ENCODE measurements around the gene FAM107A. TPM values are rescaled to one million over a fixed set of nuclear protein-coding genes. Genes with fewer than 3 reads are reported as not detected.

FAM107A gene
- polyA plus RNA-seq, 1 donor, result 1.3 TPM

DNA sequence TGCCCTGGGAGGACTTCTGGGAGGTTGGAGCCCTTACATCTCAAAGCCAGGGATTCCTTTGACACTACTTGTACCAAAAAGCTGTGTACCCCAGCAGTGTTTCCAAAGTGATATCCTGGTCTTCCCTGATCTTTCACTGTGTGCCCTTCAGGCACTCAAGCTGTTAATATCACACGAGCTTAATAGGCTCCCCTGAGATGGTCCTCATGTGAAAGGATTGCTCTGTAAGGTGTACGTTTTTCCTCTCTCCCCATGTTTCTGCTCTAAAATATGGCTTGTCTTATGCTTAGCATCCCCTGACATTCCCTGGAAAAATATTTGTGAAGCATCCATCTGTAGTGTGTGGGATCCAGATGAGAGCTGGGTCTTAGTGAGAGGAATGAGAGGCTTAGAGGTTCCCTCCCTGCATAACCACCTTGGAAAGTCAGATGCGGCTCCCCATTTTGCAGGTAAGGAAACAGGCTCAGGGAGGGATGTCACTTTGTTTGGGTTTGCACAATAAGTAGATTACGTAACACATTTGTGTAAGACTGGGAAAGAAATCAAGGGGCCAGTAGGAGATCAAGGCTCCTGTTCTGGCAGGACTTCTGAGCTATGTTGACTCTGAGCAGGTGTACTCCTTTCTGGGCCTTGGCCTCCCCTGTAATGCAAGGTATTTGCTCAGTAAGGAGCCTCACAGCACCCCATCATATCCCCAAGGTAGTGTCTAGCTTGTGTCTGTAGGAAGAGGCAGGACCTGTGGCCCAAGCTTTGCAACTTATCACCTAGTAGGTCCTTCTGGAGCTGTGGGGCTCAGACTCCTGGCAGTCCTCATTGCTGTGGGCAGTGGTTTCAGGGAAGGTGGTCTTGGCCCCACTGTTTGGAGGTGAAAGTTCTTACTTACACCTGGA, 39.5 kb downstream of the FAM107A start:
- Histone ChIP-seq H3K4me1 (ENCODE audit: control insufficient read depth, insufficient read depth, low read length) (peaks cover 67% of the 10 kb centered on the region), H3K36me3 (ENCODE audit: control insufficient read depth, insufficient read depth, low read length) (peaks cover 17% of the 10 kb centered on the region), H3K9me3 (ENCODE audit: control insufficient read depth, low read depth, low read length) (no peaks in the 10 kb centered on the region), H3K27me3 (ENCODE audit: control insufficient read depth, insufficient read depth, low read length) (no peaks in the 10 kb centered on the region), H3K27ac (ENCODE audit: low read length) (peak overlapping the region; percentile 91), H3K4me3 (ENCODE audit: low read length) (peak overlapping the region; percentile 41)
- DNase-seq, result peak in 1 of 2 donors; percentile 47
- WGBS (ENCODE audit: insufficient coverage, low lambda C conversion rate), result no CpG with 5 or more reads among the region's 4 CpGs

GRCh38 chr3:58536501-58537411, 40.4 kb downstream of the FAM107A start, which contains the start of gene ACOX2:
TSS of gene ACOX2 (minus strand) at chr3:58537190. CDS start at chr3:58535106, 2,084 bp downstream.
- H3K4me3 ChIP-seq (ENCODE audit: low read length), result peak within 1 kb of the TSS; percentile 41

DNA sequence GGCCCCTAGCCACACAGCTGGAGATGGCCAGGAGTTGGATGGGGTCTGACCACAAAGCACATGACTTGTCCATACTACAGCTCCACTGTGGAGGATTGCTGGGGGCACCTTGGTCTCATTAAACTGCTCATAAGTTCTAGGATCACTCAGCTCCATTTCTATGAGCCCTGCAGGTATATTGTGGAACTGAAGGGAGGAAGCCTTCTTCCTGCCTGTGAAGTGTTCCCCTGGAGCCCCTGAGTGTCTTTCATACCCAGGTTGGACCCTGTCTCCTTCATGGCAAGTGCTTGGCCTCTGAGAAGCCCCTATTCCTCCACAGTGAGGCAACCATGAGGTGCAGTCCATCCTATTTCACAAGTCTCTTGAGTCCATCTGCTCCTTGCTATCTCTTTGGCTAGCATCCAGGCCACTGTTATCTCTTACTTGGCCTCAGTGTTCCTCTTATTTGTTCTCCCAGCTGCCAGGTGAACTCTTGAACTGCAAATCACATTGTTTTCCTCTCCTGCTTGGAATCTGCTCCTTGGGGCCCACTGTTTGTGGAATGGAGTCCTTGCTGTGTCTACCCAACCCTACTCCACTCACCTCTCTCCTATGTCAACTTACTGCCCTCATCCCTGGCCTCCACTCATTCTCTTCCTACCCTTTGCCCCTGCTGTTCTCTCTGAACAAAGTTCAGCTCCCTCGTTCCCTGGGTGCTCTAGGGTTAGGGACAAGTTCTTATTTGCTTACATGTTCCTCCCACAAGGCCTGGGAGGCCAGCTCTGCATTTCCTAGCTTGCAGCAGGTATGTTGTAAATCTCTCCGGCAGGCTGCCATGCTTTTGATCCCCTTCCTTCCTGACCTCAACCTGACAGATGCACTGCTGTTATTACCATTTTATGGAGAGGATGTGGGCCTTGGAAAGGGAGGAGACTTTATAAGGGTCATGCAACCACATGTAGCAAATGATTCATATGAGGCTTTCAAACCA, 41.4 kb downstream of the FAM107A start:
- Histone ChIP-seq H3K4me3 (ENCODE audit: low read length) (peak overlapping the region; percentile 41), H3K9me3 (ENCODE audit: control insufficient read depth, low read depth, low read length) (no peaks in the 10 kb centered on the region), H3K4me1 (ENCODE audit: control insufficient read depth, insufficient read depth, low read length) (peaks cover 75% of the 10 kb centered on the region), H3K36me3 (ENCODE audit: control insufficient read depth, insufficient read depth, low read length) (peaks cover 28% of the 10 kb centered on the region), H3K27ac (ENCODE audit: low read length) (peak overlapping the region; percentile 91), H3K27me3 (ENCODE audit: control insufficient read depth, insufficient read depth, low read length) (no peaks in the 10 kb centered on the region)
- DNase-seq, result peak; percentile 96 to 99
- no CpG with 5 or more reads among the region's 2 CpGs for WGBS (ENCODE audit: insufficient coverage, low lambda C conversion rate)

More at GRCh38 chr3:58536501-58537411, 40.4 kb downstream of the FAM107A start, which contains the start of gene ACOX2:
- Histone ChIP-seq H3K27me3 (ENCODE audit: control insufficient read depth, insufficient read depth, low read length) (no peaks in the 10 kb centered on the region), H3K27ac (ENCODE audit: low read length) (peak within 1 kb of the TSS; percentile 91), H3K4me1 (ENCODE audit: control insufficient read depth, insufficient read depth, low read length) (peaks cover 71% of the 10 kb centered on the region), H3K36me3 (ENCODE audit: control insufficient read depth, insufficient read depth, low read length) (peaks cover 20% of the 10 kb centered on the region), H3K9me3 (ENCODE audit: control insufficient read depth, low read depth, low read length) (no peaks in the 10 kb centered on the region)
- peak; percentile 43 to 77 for DNase-seq
- 75% methylated on average over 1 of the region's 13 CpGs for WGBS (ENCODE audit: insufficient coverage, low lambda C conversion rate)

DNA sequence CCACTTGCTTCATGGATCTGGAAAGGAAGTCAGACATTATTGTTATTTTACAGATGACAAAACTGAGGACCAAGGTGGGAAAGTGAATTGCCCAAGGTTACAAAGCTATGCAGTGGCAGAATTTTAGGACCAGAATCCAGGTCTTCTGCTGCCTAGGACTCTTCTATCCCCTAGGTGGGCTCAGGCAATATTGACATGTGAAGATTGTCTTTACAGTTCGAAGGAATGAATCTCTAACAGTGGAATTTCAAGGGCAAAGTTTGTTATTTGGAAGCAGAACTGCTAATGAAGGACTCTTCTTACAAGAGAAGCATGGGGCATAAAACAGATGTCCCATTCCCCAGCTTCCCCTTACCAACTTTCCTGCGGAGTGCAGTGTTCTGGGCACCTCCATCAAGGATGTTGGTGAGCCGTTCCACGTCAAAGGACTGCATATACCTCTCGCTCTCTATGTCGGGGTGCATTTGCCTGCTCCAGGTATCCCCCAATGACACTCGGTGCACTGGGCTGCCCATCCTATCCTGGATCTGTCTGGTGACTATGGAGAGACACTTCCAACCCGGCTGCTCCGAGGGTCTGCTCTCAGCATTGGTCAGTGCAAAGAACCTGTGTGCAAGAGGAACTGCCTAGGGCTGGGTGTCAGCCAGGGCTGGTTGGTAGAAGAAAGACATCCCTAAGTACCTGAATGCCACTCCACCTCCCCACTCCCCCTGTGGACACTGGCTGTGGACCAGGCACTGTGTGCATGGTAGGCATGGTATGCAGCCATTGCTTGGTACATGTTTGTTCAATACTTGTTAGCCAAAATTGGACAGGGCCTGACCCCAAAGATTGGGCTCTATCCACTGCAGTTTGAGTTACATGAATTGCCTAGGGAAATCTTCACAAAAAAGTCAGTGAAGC, 42.3 kb downstream of the FAM107A start:
- H3K27ac ChIP-seq (ENCODE audit: low read length), result peak overlapping the region; percentile 46
- peaks cover 75% of the 10 kb centered on the region for H3K4me1 ChIP-seq (ENCODE audit: control insufficient read depth, insufficient read depth, low read length)
- H3K4me3 ChIP-seq (ENCODE audit: low read length), result no peak overlapping the region
- WGBS (ENCODE audit: insufficient coverage, low lambda C conversion rate), result no CpG with 5 or more reads among the region's 9 CpGs
- H3K27me3 ChIP-seq (ENCODE audit: control insufficient read depth, insufficient read depth, low read length), result no peaks in the 10 kb centered on the region
- H3K36me3 ChIP-seq (ENCODE audit: control insufficient read depth, insufficient read depth, low read length), result peaks cover 32% of the 10 kb centered on the region
- no peak for DNase-seq
- no peaks in the 10 kb centered on the region for H3K9me3 ChIP-seq (ENCODE audit: control insufficient read depth, low read depth, low read length)

DNA sequence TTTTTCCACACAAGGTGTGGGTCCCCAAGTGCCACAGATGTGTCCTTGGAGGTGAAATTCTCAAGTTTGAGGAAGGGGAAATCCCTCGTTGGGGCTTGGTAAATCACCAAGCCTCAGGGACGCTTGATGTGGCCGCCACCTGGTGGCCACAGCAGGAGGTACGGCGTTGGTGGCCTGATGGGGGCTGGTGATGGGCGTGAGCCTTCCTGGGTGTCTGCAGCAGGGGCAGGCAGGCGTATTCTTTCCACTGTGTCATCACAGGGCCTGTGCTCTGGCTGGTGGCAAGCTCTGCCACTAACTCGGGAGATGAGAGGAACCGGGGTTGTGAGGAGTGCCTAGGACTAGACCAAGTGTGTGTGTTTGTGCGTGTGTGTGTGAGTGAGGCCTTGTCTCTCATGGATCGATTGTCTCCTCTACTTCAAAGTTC, 44.4 kb downstream of the FAM107A start:
- Histone ChIP-seq H3K27me3 (ENCODE audit: control insufficient read depth, insufficient read depth, low read length) (no peaks in the 10 kb centered on the region), H3K27ac (ENCODE audit: low read length) (no peak overlapping the region), H3K4me3 (ENCODE audit: low read length) (no peak overlapping the region), H3K4me1 (ENCODE audit: control insufficient read depth, insufficient read depth, low read length) (peaks cover 56% of the 10 kb centered on the region), H3K36me3 (ENCODE audit: control insufficient read depth, insufficient read depth, low read length) (peaks cover 52% of the 10 kb centered on the region), H3K9me3 (ENCODE audit: control insufficient read depth, low read depth, low read length) (no peaks in the 10 kb centered on the region)
- WGBS (ENCODE audit: insufficient coverage, low lambda C conversion rate), result no CpG with 5 or more reads among the region's 11 CpGs
- peak; percentile 77 to 81 for DNase-seq

- Histone ChIP-seq H3K4me3 (ENCODE audit: low read length) (no peak overlapping the region), H3K4me1 (ENCODE audit: control insufficient read depth, insufficient read depth, low read length) (peaks cover 48% of the 10 kb centered on the region), H3K36me3 (ENCODE audit: control insufficient read depth, insufficient read depth, low read length) (peaks cover 56% of the 10 kb centered on the region), H3K27ac (ENCODE audit: low read length) (no peak overlapping the region), H3K9me3 (ENCODE audit: control insufficient read depth, low read depth, low read length) (no peaks in the 10 kb centered on the region), H3K27me3 (ENCODE audit: control insufficient read depth, insufficient read depth, low read length) (no peaks in the 10 kb centered on the region)
- DNase-seq, result no peak
- no CpG with 5 or more reads among the region's 2 CpGs for WGBS (ENCODE audit: insufficient coverage, low lambda C conversion rate)
Observed at GRCh38 chr3:58531956-58532355, 45.2 kb downstream of the FAM107A start.

DNA sequence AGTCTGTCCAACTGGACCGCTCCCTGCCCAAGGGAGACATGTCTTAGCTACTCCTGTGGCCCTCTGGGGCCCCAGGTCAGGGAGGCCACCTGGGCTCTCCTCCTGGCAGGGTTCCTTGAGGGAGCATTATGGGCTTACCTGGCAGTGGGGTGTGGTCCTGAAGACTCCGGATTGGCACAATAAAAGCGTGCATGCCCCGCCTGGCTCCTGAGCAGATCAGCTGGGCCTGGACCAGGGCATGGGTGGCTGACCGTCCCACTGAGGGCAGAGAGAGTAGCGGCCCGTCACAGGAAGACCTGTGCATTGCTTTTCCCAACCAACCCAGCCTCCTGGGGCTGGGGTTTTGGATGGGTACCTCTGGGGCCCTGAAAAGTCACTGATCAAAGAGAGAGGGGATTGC, 45.6 kb downstream of the FAM107A start:
- H3K27me3 ChIP-seq (ENCODE audit: control insufficient read depth, insufficient read depth, low read length), result no peaks in the 10 kb centered on the region
- H3K36me3 ChIP-seq (ENCODE audit: control insufficient read depth, insufficient read depth, low read length), result peaks cover 60% of the 10 kb centered on the region
- H3K27ac ChIP-seq (ENCODE audit: low read length), result no peak overlapping the region
- WGBS (ENCODE audit: insufficient coverage, low lambda C conversion rate), result no CpG with 5 or more reads among the region's 7 CpGs
- H3K4me1 ChIP-seq (ENCODE audit: control insufficient read depth, insufficient read depth, low read length), result peaks cover 44% of the 10 kb centered on the region
- H3K9me3 ChIP-seq (ENCODE audit: control insufficient read depth, low read depth, low read length), result no peaks in the 10 kb centered on the region
- H3K4me3 ChIP-seq (ENCODE audit: low read length), result no peak overlapping the region
- no peak for DNase-seq

DNA sequence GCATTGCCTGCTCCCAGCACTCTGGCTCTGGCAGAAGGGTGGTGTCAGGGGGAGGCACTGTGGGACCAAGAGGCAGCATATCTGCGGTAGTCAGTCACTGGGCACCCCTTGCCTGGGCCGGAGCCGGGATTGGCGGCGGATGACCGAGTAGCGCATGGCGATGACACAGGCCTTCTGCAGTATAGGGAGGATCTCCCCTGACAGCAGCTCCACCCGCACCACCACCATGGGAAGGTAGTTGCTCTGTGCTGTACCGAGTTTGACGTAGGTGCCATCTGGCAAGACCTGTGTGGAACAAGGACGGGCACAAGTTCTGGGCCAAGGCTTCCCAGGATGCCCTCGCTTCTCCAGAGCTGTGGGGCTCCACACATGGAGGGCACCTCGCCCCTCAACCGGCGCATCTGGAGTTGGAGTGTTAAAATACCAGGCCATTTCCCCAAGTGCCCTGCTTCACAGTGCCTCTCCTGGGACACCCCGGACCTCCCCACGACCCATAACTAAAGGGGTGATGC, 46.8 kb downstream of the FAM107A start:
- Histone ChIP-seq H3K36me3 (ENCODE audit: control insufficient read depth, insufficient read depth, low read length) (peaks cover 65% of the 10 kb centered on the region), H3K27me3 (ENCODE audit: control insufficient read depth, insufficient read depth, low read length) (no peaks in the 10 kb centered on the region)
- WGBS (ENCODE audit: insufficient coverage, low lambda C conversion rate), result no CpG with 5 or more reads among the region's 18 CpGs

More for the DNA sequence above, 46.8 kb downstream of the FAM107A start:
- Histone ChIP-seq H3K4me1 (ENCODE audit: control insufficient read depth, insufficient read depth, low read length) (peaks cover 37% of the 10 kb centered on the region), H3K9me3 (ENCODE audit: control insufficient read depth, low read depth, low read length) (no peaks in the 10 kb centered on the region), H3K27ac (ENCODE audit: low read length) (no peak overlapping the region), H3K4me3 (ENCODE audit: low read length) (no peak overlapping the region)
- no peak for DNase-seq

All from large intestine (tissue), 3 donors.